ENCODE measurements around the gene DOK6. TPM values are rescaled to one million over a fixed set of nuclear protein-coding genes. Genes with fewer than 3 reads are reported as not detected.
"Not testable (repeated sequence)": the region's sequence is repeated elsewhere in the genome, so short reads cannot be mapped to it uniquely, and the experiment has no call there.

DOK6 gene
- total RNA-seq, 4 donors from 2014 or later: 0.20 to 0.37 (median 0.30) TPM

GRCh38 chr18:69876490-69876889, 475.8 kb downstream of the DOK6 start:
- Histone ChIP-seq H3K36me3 (no peaks in the 10 kb centered on the region), H3K4me1 (no peaks in the 10 kb centered on the region), H3K27me3 (no peaks in the 10 kb centered on the region), H3K27ac (no peak overlapping the region), H3K4me3 (no peak overlapping the region), H3K9me3 (no peaks in the 10 kb centered on the region)
- 93 to 100% methylated on average over 1 to 3 of the region's 3 CpGs for WGBS, 2 donors (ENCODE audit: low coverage in 1 of 2)
- DNase-seq: no peak
- intact Hi-C loops (cut with DNase I; ENCODE audit: low total_unique reads) (no loop called here), in situ Hi-C loops (cut with MboI; ENCODE audit: low pct_ligation_motif_present in 1 of 4, low pct_unique_long_range_greater_than_20kb in 1 of 4, low sequenced_read_pairs in 3 of 4) (no loop called here)
- TF ChIP-seq POLR2A (IDR thresholded peaks at IDR 0.05) (no peak), EP300 (IDR thresholded peaks at IDR 0.05; ENCODE audit: low read depth) (no peak), POLR2AphosphoS5 (IDR thresholded peaks at IDR 0.05) (no peak), CTCF (IDR thresholded peaks at IDR 0.05) (no peak)

- no peaks in the 10 kb centered on the region for H3K36me3 ChIP-seq
- WGBS, 2 donors (ENCODE audit: low coverage in 1 of 2): 70 to 86% methylated on average over 4 to 6 of the region's 6 CpGs
- in situ Hi-C loops (cut with MboI; ENCODE audit: low pct_ligation_motif_present in 1 of 4, low pct_unique_long_range_greater_than_20kb in 1 of 4, low sequenced_read_pairs in 3 of 4): no loop called here
- no peaks in the 10 kb centered on the region for H3K9me3 ChIP-seq
- no peak for DNase-seq
- intact Hi-C loops (cut with DNase I; ENCODE audit: low total_unique reads): no loop called here
- H3K4me3 ChIP-seq: no peak overlapping the region
- no peaks in the 10 kb centered on the region for H3K27me3 ChIP-seq
- no peak for TF ChIP-seq POLR2AphosphoS5 (IDR thresholded peaks at IDR 0.05)
- TF ChIP-seq POLR2A (IDR thresholded peaks at IDR 0.05): no peak
- no peak for TF ChIP-seq EP300 (IDR thresholded peaks at IDR 0.05; ENCODE audit: low read depth)
- no peak for TF ChIP-seq CTCF (IDR thresholded peaks at IDR 0.05)
- H3K27ac ChIP-seq: no peak overlapping the region
- H3K4me1 ChIP-seq: no peaks in the 10 kb centered on the region
These were observed 477.7 kb downstream of the DOK6 start for GRCh38 chr18:69878213-69878933.

- H3K4me1 ChIP-seq; in situ Hi-C loops (cut with MboI; ENCODE audit: low pct_ligation_motif_present in 1 of 4, low pct_unique_long_range_greater_than_20kb in 1 of 4, low sequenced_read_pairs in 3 of 4): not testable (repeated sequence)
These were observed 478.4 kb downstream of the DOK6 start for GRCh38 chr18:69879051-69879450.

GRCh38 chr18:69880083-69880482, 479.4 kb downstream of the DOK6 start:
- no peak for TF ChIP-seq POLR2A (IDR thresholded peaks at IDR 0.05)
- no peak for TF ChIP-seq POLR2AphosphoS5 (IDR thresholded peaks at IDR 0.05)
- TF ChIP-seq EP300 (IDR thresholded peaks at IDR 0.05; ENCODE audit: low read depth): no peak
- no peak for TF ChIP-seq CTCF (IDR thresholded peaks at IDR 0.05)
- no peaks in the 10 kb centered on the region for H3K9me3 ChIP-seq
- H3K27ac ChIP-seq: no peak overlapping the region
- H3K27me3 ChIP-seq: no peaks in the 10 kb centered on the region
- peaks cover 0 to 7% (median 0%) of the 10 kb centered on the region in 4 donors for H3K4me1 ChIP-seq
- intact Hi-C loops (cut with DNase I; ENCODE audit: low total_unique reads): no loop called here
- in situ Hi-C loops (cut with MboI; ENCODE audit: low pct_ligation_motif_present in 1 of 4, low pct_unique_long_range_greater_than_20kb in 1 of 4, low sequenced_read_pairs in 3 of 4): no loop called here
- H3K4me3 ChIP-seq: no peak overlapping the region
- DNase-seq: no peak
- no peaks in the 10 kb centered on the region for H3K36me3 ChIP-seq
- 93 to 100% methylated on average over 1 to 3 of the region's 3 CpGs for WGBS, 2 donors (ENCODE audit: low coverage in 1 of 2)

More at GRCh38 chr18:69879051-69879450, 478.4 kb downstream of the DOK6 start:
- H3K27ac ChIP-seq; H3K4me3 ChIP-seq; H3K36me3 ChIP-seq; H3K27me3 ChIP-seq; DNase-seq; intact Hi-C loops (cut with DNase I; ENCODE audit: low total_unique reads); H3K9me3 ChIP-seq: not testable (repeated sequence)
- 79 to 83% methylated on average over 3 of the region's 3 CpGs for WGBS, 2 donors (ENCODE audit: low coverage in 1 of 2)

Data from transverse colon (tissue), 4 donors.